Mesenchymal stem cell (in vitro differentiated cells and primary cell): ENCODE data around the gene COA3.
A peak's percentile ranks its signal among the peaks of the same experiment; 100 is the strongest.

Experiments
- DNase-seq: peaks from one replicate; pipeline ENCODE4 v3.0.0-alpha.2; 2013
- H2AFZ ChIP-seq: one replicate; pipeline ENCODE4 v1.6.1; 2013; ENCODE audit warnings: low read depth, mild to moderate bottlenecking, control low read depth, inconsistent platforms, low read length, moderate library complexity
- H2AK5ac ChIP-seq: 2 replicates; pipeline ENCODE4 v1.6.1; 2013; ENCODE audit warnings: low read length, moderate library complexity, mild to moderate bottlenecking, inconsistent platforms; ENCODE audit not compliant: severe bottlenecking
- H2BK120ac ChIP-seq: one replicate; pipeline ENCODE4 v1.6.1; 2013; ENCODE audit warnings: low read depth, mild to moderate bottlenecking, inconsistent platforms, low read length, moderate library complexity
- H2BK12ac ChIP-seq, 2 experiments: one replicate each; pipeline ENCODE4 v1.6.1; 2013; ENCODE audit warnings: inconsistent platforms in 2 of 2, low read length in 2 of 2, mild to moderate bottlenecking in 2 of 2, moderate library complexity in 2 of 2, control low read depth in 1 of 2
- H2BK15ac ChIP-seq: one replicate; pipeline ENCODE4 v1.6.1; 2013; ENCODE audit warnings: mild to moderate bottlenecking, low read depth, inconsistent platforms; ENCODE audit not compliant: poor library complexity, severe bottlenecking
- H2BK5ac ChIP-seq: 2 replicates; pipeline ENCODE4 v1.6.1; 2013; ENCODE audit warnings: low read depth, mild to moderate bottlenecking, low read length, control low read depth, inconsistent platforms; ENCODE audit not compliant: poor library complexity, severe bottlenecking
- H3K14ac ChIP-seq, 2 experiments: one replicate each; pipeline ENCODE4 v1.6.1; 2013; ENCODE audit warnings: inconsistent platforms in 2 of 2, low read length in 2 of 2, control low read depth in 1 of 2, mild to moderate bottlenecking in 1 of 2, moderate library complexity in 1 of 2
- H3K18ac ChIP-seq, 2 experiments: one replicate each; pipeline ENCODE4 v1.6.1; 2013; ENCODE audit warnings: inconsistent platforms in 2 of 2, low read length in 2 of 2, control low read depth in 1 of 2, low read depth in 1 of 2, mild to moderate bottlenecking in 1 of 2
- H3K23ac ChIP-seq, 2 experiments: one replicate each; pipeline ENCODE4 v1.6.1; 2013; ENCODE audit warnings: inconsistent platforms in 2 of 2, low read length in 2 of 2, mild to moderate bottlenecking in 2 of 2, moderate library complexity in 2 of 2, control low read depth in 1 of 2
- H3K27ac ChIP-seq: 2 replicates; pipeline ENCODE4 v1.5.1; 2013; ENCODE audit warnings: mild to moderate bottlenecking, moderate library complexity, low read length, control low read depth, inconsistent platforms; ENCODE audit not compliant: poor library complexity, severe bottlenecking
- H3K27me3 ChIP-seq, 2 experiments: 2 replicates each; pipeline versions ENCODE4 v1.6.1 to v1.7.0; 2013; ENCODE audit warnings: low read length in 2 of 2, mild to moderate bottlenecking in 2 of 2, moderate library complexity in 2 of 2, control low read depth in 1 of 2, inconsistent platforms in 1 of 2; ENCODE audit not compliant: control insufficient read depth in 1 of 2, insufficient read depth in 1 of 2
- H3K36me3 ChIP-seq, 2 experiments: 2 replicates each; pipeline versions ENCODE4 v1.6.1 to v1.7.0; 2013; ENCODE audit warnings: low read length in 2 of 2, control low read depth in 1 of 2, inconsistent platforms in 1 of 2, low read depth in 1 of 2, mild to moderate bottlenecking in 1 of 2; ENCODE audit not compliant: insufficient read depth in 2 of 2, control insufficient read depth in 1 of 2
- H3K4ac ChIP-seq, 2 experiments: one replicate each; pipeline ENCODE4 v1.6.1; 2013; ENCODE audit warnings: inconsistent platforms in 2 of 2, low read length in 2 of 2, mild to moderate bottlenecking in 2 of 2, moderate library complexity in 2 of 2, control low read depth in 1 of 2, low read depth in 1 of 2
- H3K4me1 ChIP-seq: 2 replicates; pipeline ENCODE4 v1.6.1; 2013; ENCODE audit warnings: low read depth, low read length, control low read depth; ENCODE audit not compliant: control insufficient read depth, insufficient read depth
- H3K4me2 ChIP-seq: 2 replicates; pipeline ENCODE4 v1.6.1; 2013; ENCODE audit warnings: low read length, mild to moderate bottlenecking, inconsistent platforms; ENCODE audit not compliant: poor library complexity, severe bottlenecking
- H3K4me3 ChIP-seq, 2 experiments: 2 replicates each; pipeline versions ENCODE4 v1.5.1 to v1.7.0; 2013; ENCODE audit warnings: low read length in 2 of 2, mild to moderate bottlenecking in 2 of 2, control low read depth in 1 of 2, low read depth in 1 of 2; ENCODE audit not compliant: insufficient read depth in 1 of 2
- H3K79me1 ChIP-seq: replicated peaks from 2 replicates; pipeline ENCODE4 v1.6.1; 2013; ENCODE audit warnings: mild to moderate bottlenecking, control low read depth, low read length, inconsistent platforms; ENCODE audit not compliant: poor library complexity, severe bottlenecking
- H3K9ac ChIP-seq: 2 replicates; pipeline ENCODE4 v1.7.0; 2013; ENCODE audit warnings: mild to moderate bottlenecking, low read length, moderate library complexity
- H3K9me3 ChIP-seq: 2 replicates; pipeline ENCODE4 v1.7.0; 2013; ENCODE audit warnings: mild to moderate bottlenecking, low read length; ENCODE audit not compliant: control insufficient read depth
- H4K8ac ChIP-seq: one replicate; pipeline ENCODE4 v1.6.1; 2013; ENCODE audit warnings: inconsistent platforms, mild to moderate bottlenecking, low read length, moderate library complexity
- H4K91ac ChIP-seq: one replicate; pipeline ENCODE4 v1.6.1; 2013; ENCODE audit warnings: mild to moderate bottlenecking, low read length, inconsistent platforms
- WGBS: methylation state at CpG from one replicate; pipeline ENCODE4 v1.1.7; 2013; ENCODE audit warnings: mixed read lengths; 5-methylcytosine and 5-hydroxymethylcytosine counted together

The COA3 gene

GRCh38 chr17:42814633-42815399 is 16.3 kb upstream of the COA3 start:
- Histone ChIP-seq H2AK5ac (no peak overlapping the region), H3K36me3 (peaks cover 49 to 83% of the 10 kb centered on the region in 2 experiments), H2AFZ (no peak overlapping the region), H2BK120ac (no peak overlapping the region), H2BK5ac (no peak overlapping the region), H3K18ac (no peak overlapping the region), H3K14ac (no peak overlapping the region), H2BK12ac (no peak overlapping the region), H3K4me1 (no peaks in the 10 kb centered on the region), H3K9ac (peak overlapping the region; percentile 55), H3K4ac (no peak overlapping the region), H2BK15ac (no peak overlapping the region), H4K91ac (no peak overlapping the region), H3K23ac (no peak overlapping the region), H4K8ac (no peak overlapping the region), H3K4me2 (no peak overlapping the region), H3K4me3 (peak overlapping the region in 1 of 2 experiments; percentile 24), H3K9me3 (no peaks in the 10 kb centered on the region), H3K79me1 (peaks cover 27% of the 10 kb centered on the region), H3K27me3 (no peaks in the 10 kb centered on the region), H3K27ac (no peak overlapping the region)
- WGBS: 64% methylated on average over 8 of the region's 8 CpGs
- DNase-seq: peak; percentile 87

GRCh38 chr17:42809250-42809649 is 10.7 kb upstream of the COA3 start:
- Histone ChIP-seq H2BK120ac (no peak overlapping the region), H3K9me3 (no peaks in the 10 kb centered on the region), H3K79me1 (peaks cover 4% of the 10 kb centered on the region), H3K27ac (no peak overlapping the region), H3K23ac (no peak overlapping the region), H2AFZ (no peak overlapping the region), H3K14ac (no peak overlapping the region), H2BK15ac (no peak overlapping the region), H3K18ac (no peak overlapping the region), H3K4ac (no peak overlapping the region), H3K4me3 (no peak overlapping the region), H4K91ac (no peak overlapping the region), H2BK5ac (no peak overlapping the region), H2BK12ac (no peak overlapping the region), H4K8ac (no peak overlapping the region), H2AK5ac (no peak overlapping the region), H3K9ac (peak overlapping the region; percentile 11), H3K36me3 (peaks cover 23 to 30% of the 10 kb centered on the region in 2 experiments), H3K4me2 (no peak overlapping the region), H3K4me1 (peaks cover 1% of the 10 kb centered on the region), H3K27me3 (no peaks in the 10 kb centered on the region)
- DNase-seq: peak; percentile 72
- 35% methylated on average over 3 of the region's 3 CpGs for WGBS

DNA sequence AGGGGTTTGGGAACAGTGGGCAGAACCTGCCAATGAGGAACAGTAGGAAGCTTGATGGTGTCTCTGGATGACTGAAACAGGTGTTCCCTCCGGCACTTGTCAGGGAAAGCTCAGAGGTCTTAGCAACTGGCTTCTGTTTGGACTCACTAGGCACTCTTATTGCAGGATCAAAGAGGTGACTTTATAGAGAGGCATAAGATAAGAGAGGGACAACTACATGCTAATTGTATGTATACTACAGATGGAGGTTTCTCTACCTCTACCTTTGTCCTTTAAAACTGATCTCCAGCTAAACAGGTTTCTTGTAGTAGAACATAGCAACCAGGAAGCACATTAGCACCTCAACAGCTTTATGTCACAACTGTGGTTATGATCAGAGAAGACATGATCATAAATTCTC is 7.7 kb upstream of the COA3 start:
- H3K27ac ChIP-seq: no peak overlapping the region
- H3K14ac ChIP-seq: no peak overlapping the region
- no peak overlapping the region for H2BK5ac ChIP-seq
- WGBS: 83% methylated on average over 1 of the region's 1 CpG
- H3K4ac ChIP-seq: no peak overlapping the region
- H4K91ac ChIP-seq: no peak overlapping the region
- no peaks in the 10 kb centered on the region for H3K9me3 ChIP-seq
- H2AK5ac ChIP-seq: no peak overlapping the region
- H3K9ac ChIP-seq: no peak overlapping the region
- peaks cover 10 to 14% of the 10 kb centered on the region in 2 experiments for H3K36me3 ChIP-seq
- no peak overlapping the region for H2BK15ac ChIP-seq
- no peak overlapping the region for H3K4me2 ChIP-seq
- H2BK12ac ChIP-seq: no peak overlapping the region
- no peaks in the 10 kb centered on the region for H3K27me3 ChIP-seq
- no peak for DNase-seq
- no peak overlapping the region for H2AFZ ChIP-seq
- H3K79me1 ChIP-seq: no peaks in the 10 kb centered on the region
- H3K23ac ChIP-seq: no peak overlapping the region
- H3K4me3 ChIP-seq: no peak overlapping the region
- H2BK120ac ChIP-seq: no peak overlapping the region
- H3K18ac ChIP-seq: no peak overlapping the region
- H4K8ac ChIP-seq: no peak overlapping the region
- peaks cover 3% of the 10 kb centered on the region for H3K4me1 ChIP-seq

- Histone ChIP-seq H3K23ac (no peak overlapping the region), H4K8ac (peak overlapping the region; percentile 20), H3K9me3 (no peaks in the 10 kb centered on the region), H3K27me3 (no peaks in the 10 kb centered on the region), H2BK5ac (no peak overlapping the region), H4K91ac (no peak overlapping the region), H2AFZ (no peak overlapping the region), H3K14ac (no peak overlapping the region), H2BK120ac (no peak overlapping the region), H2BK12ac (no peak overlapping the region), H2BK15ac (no peak overlapping the region), H3K4me1 (peaks cover 3% of the 10 kb centered on the region), H3K4ac (no peak overlapping the region), H3K9ac (no peak overlapping the region), H3K27ac (no peak overlapping the region), H3K4me2 (no peak overlapping the region), H2AK5ac (no peak overlapping the region), H3K4me3 (no peak overlapping the region), H3K36me3 (peaks cover under 1 to 10% of the 10 kb centered on the region in 2 experiments), H3K18ac (no peak overlapping the region), H3K79me1 (no peaks in the 10 kb centered on the region)
- 93% methylated on average over 1 of the region's 1 CpG for WGBS
- DNase-seq: peak; percentile 46
These were observed 6.4 kb upstream of the COA3 start for GRCh38 chr17:42804918-42805367.
